ENCODE data around the gene SLC9A9.

Gene SLC9A9

DNA sequence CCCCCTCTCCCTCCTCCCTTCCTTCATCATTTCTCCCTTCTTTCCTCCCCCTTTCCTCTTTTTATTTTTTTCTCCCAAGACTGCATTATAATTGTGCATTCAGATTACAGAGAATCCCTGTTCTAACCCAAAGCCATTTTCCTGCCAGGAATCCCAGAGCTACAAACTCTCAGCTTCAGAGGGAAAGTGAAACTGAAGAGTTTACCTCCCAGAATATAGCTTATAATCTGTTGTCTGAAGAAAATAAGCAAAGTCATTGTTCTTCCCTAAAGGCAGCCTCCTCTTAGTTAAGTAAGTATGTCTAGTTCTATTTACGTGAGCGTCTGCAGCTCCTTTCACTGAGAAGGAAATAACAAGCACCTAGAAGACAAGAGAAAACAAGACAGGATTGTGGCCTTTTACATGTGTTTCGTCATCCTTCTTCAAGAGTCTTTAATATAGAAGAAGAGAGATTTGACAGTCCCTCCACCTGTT, 631.5 kb downstream of the SLC9A9 start:
- no peak for DNase-seq (ENCODE audit: low read depth)
